ENCODE data around the gene ERI2.

- no peak for TF ChIP-seq CTCF (IDR thresholded peaks at IDR 0.05)
- no peak for TF ChIP-seq POLR2A (IDR thresholded peaks at IDR 0.05)
These were observed 45.9 kb downstream of the ERI2 start for GRCh38 chr16:20760346-20760745.
